HG02623 (cell line): Measurements from ENCODE around the gene OAT.
A peak's percentile ranks its signal among the peaks of the same experiment; 100 is the strongest.

Source experiments
- ATAC-seq: cut with Tn5 transposase; IDR thresholded peaks from one replicate; pipeline ENCODE4 v1.9.1; 2021; ENCODE audit warnings: moderate library complexity; ENCODE audit not compliant: unreplicated experiment

Gene OAT

DNA sequence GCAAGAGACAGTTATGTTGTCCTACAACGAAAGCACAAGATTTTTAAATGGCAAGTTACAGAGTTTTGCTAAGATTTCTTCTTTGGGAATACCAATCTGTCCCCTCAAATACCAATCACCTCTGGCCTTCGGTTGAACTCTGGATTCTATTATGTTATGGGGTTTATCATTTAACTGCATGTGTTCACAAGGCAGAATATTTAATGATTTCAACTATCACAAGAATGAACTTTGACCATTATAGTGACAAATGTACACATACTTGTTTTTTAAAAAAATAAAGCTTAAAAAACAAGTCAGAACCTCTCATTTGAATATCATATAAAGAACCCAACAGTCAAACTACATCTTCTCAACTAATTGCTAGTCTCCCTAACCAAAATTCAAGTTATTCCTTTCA lies 11.3 kb downstream of the OAT start:
- no peak for ATAC-seq

DNA sequence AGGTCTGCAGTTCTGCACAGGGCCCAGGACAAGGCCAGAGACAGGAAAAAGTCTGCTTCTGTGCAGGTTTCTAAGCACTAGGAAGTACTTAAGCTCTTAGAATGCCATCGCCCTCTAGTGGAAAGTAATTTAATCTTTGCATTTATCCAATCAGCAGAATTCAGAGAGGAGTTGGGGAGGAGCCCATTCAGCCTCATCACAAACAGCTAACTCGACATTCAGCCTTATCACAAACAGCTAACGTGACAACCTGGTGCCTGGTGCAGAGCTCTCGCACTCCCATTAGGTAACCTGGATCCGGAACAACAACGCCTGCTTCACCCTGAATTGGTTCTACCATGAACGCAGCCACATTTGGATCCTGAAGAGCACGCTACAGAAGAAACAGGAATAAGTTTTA lies 15.2 kb downstream of the OAT start:
- peak; percentile 64 for ATAC-seq

DNA sequence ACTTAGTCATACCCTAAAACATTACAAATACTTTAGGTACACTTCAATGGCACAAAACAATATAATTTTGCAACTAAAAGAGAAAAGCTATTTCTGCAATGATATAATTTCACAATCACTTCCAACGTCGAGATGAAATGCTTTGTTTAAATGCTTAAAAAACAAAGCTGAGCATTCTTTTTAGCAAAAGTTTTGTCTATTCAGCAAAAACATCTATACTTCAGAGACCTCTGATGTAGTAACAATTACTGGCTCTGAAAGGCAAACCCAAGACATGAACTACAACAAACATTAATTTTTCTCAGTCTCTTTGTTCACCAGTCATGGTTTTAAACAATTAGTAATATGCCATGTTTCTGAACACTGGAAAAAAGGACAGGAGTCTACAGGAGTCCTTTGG lies 16.4 kb downstream of the OAT start:
- ATAC-seq = no peak

GRCh38 chr10:124401633-124402032 lies 17.1 kb downstream of the OAT start:
- ATAC-seq = no peak

GRCh38 chr10:124394583-124394982 lies 24.1 kb downstream of the OAT start:
- ATAC-seq = no peak

- ATAC-seq = no peak
These were observed 25.9 kb downstream of the OAT start for GRCh38 chr10:124392626-124393342.

- no peak for ATAC-seq
These were observed 28.1 kb downstream of the OAT start for GRCh38 chr10:124390471-124391187.

- ATAC-seq = no peak
These were observed 28.9 kb downstream of the OAT start for GRCh38 chr10:124389613-124390361.

GRCh38 chr10:124388823-124389612 lies 29.7 kb downstream of the OAT start:
- ATAC-seq = peak; percentile 87

- ATAC-seq = no peak
These were observed 30.3 kb downstream of the OAT start for GRCh38 chr10:124388476-124388822.

DNA sequence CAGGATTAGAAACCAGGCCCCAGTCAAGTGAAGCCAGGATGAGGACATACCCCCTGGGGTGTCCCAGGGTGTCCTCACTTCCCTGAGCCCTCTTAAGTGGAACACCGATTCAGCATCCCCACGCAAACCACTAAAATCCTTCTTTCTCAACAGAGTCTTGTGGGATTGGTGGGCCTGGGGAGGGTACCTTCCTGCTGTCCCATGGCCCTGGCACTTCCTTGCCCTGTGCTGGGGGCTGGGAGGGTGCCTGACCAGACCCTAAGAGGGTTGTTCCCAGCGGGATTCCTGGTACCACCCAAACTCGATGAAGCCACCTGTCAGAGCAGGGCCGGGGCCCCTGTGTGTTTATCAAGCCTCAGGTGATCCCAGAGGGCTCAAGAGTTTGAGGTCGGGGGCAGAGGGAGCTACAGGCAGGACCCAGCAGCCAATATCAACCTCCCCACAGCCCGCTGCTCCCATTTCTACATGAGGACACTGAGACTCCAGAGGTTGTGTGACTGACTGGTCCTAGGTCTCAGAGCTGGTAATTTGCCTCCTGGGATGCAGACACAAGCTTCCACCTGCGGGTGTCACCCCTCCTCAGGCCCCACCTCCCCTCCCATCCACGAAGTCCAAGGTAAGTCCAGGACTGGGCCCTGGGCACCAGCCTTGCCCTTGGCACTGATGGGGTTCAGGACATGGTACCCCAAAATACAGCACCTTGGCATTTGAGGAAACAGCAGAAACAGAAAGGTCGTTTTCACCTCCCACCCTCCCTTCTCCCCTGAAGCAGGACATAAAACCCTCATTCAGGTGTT lies 31.4 kb downstream of the OAT start:
- no peak for ATAC-seq

DNA sequence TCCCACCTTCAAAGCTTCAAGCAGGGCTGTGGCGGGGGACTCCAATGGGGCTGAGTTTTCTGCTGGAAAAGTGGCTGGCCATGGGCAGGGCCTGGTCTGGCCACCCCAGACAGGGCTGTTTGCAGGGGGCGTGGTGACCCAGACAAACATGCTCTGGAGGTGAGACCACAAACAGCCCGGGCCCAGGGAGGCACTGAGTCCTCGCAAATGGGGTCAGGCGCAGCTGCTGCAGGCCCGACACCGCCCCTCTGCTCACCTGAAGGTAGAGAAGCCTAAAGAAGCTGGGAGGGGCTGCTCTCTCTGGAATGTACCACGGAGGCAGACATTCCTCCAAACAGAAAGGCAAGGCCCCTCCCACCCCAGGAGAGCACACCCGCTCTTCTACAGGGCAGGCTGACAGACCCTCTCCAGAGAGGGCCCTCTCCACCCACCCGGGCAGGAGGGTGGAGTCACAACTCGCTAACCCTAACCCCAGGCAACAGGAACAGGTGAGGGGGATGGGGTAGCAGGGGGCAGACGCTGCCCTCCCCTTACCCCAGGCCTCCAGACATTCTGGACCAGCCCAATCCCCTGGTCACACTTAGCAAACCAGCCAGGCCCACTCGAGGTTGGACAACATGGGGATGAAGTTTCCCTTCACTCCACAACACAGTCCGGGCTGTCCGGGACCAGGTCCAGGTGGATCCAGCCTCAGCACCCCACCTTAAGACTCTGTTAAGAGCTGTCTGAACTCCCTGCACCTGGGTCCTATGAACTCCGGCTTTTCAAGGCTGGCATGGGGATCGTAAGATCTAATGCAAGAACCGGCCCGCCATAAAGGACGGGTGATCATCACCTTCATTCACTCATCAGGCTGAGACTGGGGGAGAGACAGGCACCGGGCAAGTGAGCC lies 32.3 kb downstream of the OAT start:
- no peak for ATAC-seq

GRCh38 chr10:124385627-124386185 lies 33.0 kb downstream of the OAT start:
- no peak for ATAC-seq

DNA sequence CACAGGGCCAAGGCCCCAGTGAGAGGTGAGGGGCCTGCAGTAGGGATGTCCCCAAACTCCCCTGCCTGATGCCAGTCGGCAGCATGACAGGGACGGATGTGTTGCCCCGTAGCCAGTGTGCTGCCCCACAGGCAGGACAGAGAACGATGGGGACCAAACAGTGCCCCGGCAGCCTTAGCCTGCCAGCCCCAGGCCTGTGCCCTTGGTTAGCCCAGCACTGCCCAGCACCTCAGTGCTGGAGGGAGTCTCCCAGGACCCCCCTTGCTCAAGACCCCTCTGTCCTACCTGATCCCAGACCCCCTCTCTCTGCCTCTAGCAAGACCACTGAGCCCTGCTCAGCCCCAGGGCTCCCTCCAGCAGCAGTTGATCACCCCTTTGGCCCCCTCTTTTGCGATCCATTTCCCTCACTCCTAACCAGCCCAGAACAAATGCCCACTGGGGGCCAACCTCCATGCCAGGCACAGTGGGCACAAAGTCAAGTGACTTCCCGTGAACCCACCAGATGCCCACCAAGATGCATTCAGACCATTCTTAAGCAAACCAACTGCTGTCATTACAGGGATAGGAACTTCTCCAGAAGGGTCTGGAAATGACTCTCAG lies 34.0 kb downstream of the OAT start:
- ATAC-seq = no peak

GRCh38 chr10:124384172-124384571 lies 34.6 kb downstream of the OAT start:
- no peak for ATAC-seq

DNA sequence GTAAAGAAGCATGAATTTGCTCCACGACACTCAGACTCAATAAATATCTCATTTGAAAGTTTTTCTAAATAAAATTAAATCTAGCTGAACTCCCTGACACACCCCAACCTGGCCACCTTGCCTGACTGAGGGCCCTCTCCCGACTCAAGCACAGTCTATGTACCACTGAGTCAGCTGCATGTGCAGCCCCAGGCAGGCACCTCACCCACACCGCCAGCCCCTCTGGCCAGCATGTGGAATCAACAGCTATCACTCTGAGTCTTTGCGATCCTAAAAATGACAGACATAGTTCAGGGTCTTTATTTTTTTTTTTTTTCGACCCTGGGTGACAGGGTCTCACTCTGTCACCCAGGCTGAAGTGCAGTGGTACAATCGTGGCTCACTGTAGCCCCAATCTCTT lies 35.2 kb downstream of the OAT start:
- ATAC-seq = no peak

- no peak for ATAC-seq
These were observed 37.6 kb downstream of the OAT start for GRCh38 chr10:124381011-124381611.

DNA sequence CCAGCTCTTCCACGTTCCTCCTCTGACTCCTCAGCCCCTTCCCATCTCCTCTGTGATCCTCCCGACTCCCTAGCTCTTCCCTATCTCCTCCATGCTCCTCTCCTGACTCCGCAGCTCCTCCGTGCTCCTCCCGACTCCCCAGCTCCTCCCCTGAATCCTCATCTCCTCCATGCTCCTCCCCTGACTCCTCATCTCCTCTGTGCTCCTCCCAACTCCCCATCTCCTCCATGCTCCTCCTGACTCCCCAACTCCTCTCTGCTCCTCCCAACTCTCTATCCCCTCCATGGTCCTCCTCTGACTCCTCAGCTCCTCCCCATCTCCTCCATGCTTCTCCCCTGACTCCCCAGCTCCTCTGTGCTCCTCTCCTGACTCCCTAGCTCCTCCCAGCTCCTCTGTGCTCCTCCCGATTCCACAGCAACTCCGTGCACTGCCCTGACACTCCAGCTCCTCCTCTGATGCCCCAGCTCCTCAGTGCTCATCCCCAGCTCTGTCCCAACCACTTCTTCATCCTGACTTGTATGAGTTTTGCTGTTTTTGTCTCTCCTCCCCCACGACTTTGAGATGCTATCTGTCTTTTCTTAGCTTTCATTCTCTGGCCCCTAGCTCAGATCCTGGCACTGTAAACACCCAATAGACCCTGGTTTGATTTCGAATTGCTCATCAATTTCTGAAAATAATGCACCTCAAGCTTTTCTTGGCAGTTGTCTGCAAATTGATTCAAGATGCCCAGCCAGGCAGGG lies 38.3 kb downstream of the OAT start:
- no peak for ATAC-seq
